ENCODE results near the gene BSND.
"Not testable (repeated sequence)": the region's sequence is repeated elsewhere in the genome, so short reads cannot be mapped to it uniquely, and the experiment has no call there.

BSND gene

DNA sequence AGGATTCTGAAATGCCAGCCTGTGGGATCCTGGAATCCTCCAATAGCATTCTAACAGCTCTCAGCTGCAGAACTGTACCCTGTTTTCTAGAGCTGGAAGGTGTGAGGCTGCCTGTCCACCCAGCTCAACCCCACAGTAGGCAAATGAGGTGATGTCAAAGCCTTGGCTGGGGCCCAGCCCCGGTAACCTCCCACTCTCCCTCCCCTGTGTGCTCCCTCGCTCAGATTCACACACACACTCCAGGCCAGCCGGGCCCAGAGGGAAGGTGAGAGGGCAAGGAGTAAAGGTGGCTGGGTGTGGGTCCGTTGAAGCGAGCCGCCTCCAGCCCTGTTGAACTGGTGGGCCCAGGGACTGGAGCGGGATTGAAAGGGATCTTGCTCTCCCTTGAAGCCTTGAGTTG, at the start of gene BSND:
Gene BSND, plus strand, starts transcription at position 257 of the 400 bp plus-strand sequence. CDS start 254 bp downstream, outside the sequence.
- DNase-seq (ENCODE audit: low read depth in 2 of 2) = no peak

DNA sequence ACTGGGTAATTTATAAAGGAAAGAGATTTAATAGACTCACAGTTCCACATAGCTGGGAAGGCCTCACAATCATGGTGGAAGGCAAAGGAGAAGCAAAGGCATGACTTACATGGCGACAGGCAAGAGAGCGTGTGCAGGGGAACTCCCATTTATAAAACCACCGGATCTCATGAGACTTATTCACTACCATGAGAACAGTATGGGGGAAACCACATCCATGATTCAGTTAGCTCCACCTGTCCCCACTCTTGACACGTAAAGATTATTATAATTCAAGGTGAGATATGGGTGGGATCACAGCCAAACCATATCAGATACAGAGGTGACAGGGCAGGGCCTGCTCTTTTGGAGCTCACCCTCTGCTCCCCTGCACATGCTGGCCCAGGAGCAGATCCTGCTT, 49.7 kb upstream of the BSND start:
- no peak for DNase-seq (ENCODE audit: low read depth in 2 of 2)

DNA sequence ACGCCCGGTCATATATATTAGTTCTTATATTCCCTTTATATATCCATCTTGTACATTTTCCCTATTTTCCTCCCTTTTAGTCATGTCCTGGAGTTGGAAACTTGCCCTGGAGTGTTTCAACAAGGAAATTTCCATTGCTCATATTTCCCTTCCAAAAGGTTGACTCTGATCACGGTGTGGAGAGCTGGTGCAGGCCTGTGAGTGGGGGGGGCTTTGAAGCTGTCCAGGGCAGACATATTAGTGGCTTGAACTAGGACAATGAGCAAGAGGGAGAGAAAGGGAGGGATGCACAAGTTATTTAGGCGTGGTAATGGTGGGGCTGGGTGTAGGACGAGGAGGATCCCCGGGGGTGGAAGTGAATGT, 48.7 kb upstream of the BSND start:
- no peak for DNase-seq (ENCODE audit: low read depth in 2 of 2)

DNA sequence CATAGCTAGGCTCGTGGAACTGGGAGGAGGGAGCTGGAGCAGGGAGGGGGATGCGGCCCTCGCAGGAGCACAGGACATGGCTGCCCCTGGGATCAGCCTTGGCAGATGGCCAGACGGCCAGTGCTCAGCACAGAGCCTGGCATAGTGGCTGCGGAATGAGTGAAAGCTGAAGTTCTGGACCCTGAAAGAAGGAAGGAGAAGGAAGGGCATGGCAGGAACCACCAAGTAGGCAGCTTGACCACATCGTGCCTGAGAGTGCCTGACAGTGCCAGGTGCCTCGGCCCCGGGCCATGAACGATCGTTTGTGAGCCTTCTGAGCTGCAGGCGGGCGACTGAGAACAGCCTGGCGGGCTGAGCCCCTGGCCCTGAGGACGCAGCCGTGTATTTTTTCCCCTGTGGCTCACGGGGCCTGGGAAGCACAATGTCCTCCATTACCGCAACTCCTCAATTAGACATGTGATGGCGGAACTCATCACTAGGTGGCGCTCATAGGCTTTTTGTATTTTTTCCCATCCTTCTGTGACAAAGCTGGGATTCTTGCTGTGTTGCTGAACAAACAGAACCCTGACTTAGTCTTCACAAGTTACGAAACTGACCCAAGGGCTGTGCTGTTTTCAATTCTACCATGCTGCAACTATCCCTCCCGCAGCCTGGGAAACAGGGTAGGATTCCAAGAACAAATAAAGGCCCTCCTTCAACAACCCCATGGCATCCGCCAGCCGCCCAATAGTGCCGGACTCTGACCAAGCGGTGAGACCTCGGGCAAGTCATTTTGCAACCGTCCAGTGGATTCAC, 48.2 kb upstream of the BSND start:
- no peak for DNase-seq (ENCODE audit: low read depth in 2 of 2)

DNA sequence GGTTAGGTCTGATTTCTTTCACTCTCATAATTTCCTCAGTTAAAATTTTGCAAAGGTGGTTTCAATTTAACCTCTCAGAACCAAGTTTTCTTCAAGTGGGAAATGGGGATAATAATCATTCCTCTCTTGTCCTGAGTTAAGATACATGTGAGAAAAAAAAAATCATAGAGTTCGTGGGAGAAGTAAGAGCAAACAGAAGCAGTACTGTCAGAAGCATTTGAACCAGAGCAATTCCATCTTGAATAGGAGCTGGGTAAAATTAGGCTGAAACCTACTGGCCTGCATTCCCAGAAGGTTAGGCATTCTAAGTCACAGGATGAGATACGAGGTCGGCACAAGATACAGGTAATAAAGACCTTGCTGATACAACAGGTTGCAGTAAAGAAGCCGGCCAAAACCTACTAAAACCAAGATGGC, 46.9 kb upstream of the BSND start:
- DNase-seq (ENCODE audit: low read depth in 2 of 2) = no peak

DNA sequence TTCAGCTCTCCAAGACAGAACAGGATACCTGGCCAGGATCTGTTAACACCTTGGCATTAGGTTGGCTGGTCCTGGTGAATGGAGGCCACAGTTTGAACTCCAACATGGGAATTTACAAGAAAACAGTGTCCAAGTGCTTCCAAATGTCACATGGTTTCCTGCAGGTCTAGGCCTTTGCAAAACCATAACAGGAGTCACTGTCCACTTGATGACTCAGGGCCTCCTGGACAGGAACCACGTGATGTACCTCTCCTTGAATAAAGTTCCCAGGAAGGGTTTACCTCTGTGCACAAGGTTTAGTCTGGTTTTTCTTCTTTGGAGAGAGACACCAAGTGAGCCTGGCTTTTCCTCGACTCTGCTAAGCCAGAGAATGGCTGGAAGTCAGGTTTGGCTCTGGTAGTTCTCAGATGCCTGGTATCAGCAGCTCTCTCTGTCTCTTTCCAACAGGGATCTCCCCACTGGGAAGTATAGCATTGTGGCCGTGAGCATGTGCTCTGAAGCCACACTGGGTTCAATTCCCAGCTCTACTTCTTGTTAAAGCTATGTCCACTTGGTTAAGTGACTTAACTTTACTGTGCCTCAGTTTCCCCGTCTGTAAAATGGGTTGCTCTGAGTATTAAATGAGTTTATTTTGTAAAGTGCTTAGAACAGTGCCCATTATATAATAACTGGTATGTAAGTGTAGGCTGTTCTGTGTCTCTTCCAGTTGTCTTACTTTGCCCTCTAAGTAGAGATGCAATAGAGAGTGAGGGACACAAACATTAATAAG, 45.6 kb upstream of the BSND start:
- DNase-seq (ENCODE audit: low read depth in 2 of 2) = no peak

DNA sequence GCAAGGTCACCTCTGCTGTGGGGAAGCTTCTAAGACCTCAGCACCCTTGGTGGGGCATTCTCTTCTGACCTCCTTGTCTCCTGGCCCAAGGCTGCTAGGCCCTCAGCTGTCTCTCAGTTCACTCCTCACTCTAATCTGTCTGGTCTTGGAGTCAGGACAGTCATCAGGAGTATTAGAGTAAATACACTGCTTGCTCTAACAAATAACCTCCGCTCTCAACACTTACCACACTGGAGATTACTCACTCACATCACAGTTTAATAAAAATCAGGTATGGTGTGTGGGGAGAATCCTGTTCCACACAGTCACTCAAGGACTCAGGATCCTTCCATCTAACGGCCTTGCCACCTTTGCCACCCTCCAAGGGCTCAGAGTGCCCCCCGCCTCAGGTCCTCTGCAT, 44.9 kb upstream of the BSND start:
- DNase-seq (ENCODE audit: low read depth in 2 of 2) = no peak

DNA sequence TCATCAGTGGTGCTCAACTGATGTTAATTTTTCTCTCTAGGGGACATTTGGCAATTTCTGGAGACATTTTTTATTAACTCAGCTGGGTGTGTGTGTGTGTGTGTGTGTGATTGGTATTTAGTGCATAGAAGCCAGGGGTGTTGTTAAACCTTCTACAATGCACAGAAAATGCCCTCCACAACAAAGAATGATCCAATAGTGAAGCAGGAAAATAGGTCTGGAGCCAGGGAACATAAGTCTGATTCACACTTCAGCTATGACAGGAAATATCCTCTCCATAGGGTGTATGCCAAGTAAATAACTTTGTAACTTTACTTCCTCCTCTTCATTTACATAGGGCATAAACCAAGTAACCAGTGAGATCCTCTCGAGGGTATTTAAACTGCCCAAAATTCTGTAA, 43.4 kb upstream of the BSND start:
- DNase-seq (ENCODE audit: low read depth in 2 of 2) = no peak

DNA sequence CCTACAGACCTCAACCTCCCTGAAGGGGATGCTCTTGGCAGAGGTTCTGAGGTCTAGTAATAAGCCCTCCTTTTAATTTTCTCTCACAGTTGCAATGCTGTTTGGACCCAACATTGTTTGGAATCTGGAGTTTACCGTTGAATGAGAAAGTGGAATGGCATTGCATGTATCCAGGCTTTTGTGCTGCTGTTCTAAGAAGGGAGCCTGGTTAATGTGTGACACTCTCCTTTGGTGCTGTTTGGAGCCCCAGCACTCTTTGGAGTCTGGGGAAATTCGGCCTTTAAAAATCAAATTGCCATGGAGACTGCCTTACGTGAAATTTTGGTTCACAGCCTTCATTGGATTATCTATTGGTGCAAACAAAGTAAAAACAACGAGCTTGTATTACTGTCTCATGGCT, 42.0 kb upstream of the BSND start:
- no peak for DNase-seq (ENCODE audit: low read depth in 2 of 2)

DNA sequence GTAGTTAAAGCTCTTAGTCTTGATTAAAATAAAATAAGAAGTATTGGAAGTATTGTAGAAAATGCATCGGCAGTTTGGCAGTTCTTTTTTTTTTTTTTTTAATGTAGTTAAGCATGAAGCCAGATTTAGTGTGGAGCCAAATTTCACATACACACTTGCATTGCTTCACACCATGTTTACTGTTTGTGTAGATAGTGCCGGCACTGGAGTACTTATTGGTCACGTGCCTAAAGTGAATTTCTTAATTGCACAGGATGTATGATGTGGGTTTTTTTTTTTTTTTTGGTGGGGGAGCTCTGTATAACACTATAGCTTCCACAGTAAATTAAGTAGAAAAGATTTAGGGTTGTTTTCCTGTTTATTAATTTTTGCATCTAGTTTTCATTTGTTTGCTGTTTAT, 39.5 kb upstream of the BSND start:
- no peak for DNase-seq (ENCODE audit: low read depth in 2 of 2)

DNA sequence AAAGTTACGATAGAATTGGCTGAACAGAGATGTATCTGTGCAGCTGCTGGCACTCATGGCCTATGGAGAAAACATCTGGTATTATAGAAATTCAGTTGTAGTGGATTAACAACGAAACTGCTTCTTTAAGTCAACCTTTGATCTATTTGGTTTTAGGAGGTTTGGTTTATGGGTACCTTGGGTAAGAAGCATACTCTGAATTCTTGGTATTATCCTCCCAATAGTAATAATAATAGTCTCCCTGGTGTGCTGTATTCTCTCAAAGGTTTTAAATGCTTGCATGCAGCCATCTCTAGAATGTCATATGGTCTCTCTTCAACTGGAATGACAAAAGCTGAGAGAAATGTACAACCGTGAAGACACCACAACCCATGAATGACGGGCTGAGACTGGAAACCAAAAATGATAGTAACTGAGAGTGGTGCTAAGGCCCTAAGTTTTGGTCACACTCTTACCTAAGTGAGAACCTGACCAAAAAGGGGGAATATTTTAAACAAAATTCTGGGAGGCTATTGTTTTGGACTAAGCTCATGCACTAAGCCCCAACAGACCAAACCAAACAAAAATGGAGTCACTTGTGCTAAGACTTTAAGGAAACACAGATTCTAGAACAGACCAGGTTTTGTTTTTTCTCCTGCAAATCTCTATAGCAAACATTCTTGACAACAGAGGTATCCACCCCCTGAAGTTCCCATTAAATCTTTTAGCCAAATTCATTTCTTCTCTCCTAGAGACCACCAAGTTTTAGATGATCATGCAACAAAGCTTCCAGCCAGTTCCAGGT, 35.9 kb upstream of the BSND start:
- DNase-seq (ENCODE audit: low read depth in 2 of 2) = no peak

DNA sequence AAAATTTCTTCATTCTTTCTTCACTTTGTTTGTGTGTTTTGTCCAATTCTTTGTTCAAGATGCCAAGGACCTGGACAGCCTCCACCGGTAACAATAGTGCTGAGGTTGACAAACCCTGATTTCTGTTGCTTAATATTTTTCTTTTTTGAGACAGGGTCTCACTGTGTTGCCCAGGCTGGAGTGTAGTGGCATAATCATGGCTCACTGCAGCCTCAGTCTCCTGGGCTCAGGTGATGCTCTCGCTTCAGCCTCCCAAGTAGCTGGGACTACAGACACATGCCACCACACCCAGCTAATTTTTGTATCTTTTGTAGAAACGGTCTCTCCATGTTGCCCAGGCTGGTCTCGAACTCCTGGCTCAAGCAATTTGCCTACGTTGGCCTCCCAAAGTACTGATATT, 34.9 kb upstream of the BSND start:
- not testable (repeated sequence) for DNase-seq (ENCODE audit: low read depth in 2 of 2)

DNA sequence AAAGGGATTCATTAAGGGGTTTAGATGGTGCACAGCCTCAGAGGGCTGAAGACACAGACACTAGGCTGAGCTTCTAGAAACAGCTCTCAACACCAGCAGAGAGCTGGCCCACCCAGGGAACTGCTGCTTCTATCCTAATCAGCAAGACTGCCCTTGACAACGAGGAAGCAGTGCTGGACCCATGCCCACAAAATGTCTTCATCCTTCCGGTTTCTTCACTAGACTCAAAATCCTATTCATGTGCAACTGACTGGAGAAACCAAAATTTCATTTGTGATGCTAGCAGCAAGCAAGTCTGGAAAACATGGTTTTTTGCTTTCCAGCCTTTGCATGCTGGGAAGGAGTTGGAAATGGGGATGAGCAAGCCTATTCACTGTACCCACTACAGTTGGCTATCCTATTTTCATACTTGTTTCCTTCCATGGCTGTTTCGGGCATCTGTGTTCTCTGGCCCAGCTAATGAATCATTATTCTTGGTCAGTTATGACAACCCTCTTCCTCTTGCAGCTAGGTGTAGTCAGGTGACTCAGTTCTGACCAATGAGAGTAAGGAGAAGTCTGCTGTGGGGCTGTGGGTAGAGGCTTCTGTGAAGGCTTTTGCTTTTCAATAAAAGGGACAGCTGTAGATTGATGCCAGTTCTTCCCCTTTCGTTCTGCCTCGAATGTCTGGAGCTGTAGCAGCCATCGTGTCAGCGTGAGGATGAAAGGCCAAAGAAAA, 33.0 kb upstream of the BSND start:
- DNase-seq (ENCODE audit: low read depth in 2 of 2) = no peak

DNA sequence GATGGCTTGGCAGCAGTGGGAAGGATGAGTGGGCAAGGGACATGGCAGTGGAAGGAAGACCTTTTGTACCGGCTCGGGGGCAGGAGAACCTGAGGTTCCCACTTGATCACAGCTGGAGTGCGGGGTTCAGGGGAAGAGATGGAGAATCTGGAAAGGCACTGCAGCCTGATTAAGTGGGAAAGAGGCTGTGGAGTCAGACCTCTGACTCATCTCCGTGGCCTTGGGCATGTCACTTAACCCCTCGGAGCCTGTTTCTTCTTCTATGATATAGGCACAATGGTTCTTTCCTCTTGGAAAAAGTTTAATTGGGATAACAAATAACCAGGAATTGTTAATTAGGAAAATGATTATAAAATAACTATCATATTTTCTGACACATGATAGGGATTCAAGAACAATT, 31.4 kb upstream of the BSND start:
- no peak for DNase-seq (ENCODE audit: low read depth in 2 of 2)

DNA sequence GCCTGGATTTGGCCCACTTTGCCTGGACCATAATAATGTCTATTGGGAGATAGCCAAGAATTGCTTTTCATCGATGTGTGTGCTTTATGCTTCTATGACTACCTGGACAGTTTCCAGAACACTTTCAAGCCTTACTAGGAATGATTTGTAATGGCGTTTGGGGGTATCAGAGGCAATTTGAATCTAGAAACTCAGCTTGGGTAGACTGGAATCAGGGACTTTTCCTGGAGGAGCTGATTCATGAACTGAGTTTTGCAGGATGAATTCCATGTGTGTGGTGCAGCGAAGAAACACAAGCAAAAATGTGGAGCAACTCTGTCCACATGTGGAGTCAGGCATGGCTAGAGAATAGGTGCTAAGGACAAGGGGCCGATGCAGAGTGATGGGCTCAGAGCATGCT, 30.2 kb upstream of the BSND start:
- no peak for DNase-seq (ENCODE audit: low read depth in 2 of 2)

DNA sequence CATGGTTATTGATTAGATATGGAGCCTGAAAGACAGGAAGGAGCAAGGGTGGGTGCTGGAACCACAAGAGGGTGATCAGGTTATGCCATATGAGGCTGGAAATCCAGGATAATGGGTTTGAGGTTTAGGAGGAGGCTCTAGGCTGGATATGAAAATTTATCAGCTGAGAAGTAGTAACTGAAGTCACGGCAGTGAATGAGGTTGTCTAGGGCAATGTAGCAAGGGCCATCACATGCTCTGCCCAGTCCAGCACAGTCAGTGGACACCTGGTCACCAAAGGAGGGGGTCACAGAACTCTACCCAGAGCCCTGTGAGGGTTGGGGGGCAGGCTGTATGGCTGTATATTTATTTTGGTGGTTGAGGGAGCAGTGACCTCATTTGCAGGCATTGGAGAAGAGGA, 28.9 kb upstream of the BSND start:
- no peak for DNase-seq (ENCODE audit: low read depth in 2 of 2)

DNA sequence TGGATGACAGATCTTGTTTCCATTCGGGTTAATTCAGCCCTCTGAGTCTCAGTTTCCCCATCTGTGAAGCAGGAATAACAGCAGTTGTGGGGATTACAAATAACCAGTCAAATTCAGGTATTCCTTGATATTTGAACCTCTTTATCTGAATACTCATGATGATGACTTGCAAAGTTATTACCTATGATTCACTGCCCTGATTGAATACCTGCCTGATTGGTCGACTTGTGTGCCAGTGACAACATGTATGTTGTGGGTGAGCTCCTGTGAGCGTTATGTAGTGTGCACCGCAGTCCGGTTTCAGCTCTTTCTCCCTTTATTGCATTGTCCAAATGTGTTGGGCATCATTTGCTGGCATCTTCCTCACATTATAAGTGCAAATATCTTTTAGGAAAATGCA, 27.8 kb upstream of the BSND start:
- no peak for DNase-seq (ENCODE audit: low read depth in 2 of 2)

DNA sequence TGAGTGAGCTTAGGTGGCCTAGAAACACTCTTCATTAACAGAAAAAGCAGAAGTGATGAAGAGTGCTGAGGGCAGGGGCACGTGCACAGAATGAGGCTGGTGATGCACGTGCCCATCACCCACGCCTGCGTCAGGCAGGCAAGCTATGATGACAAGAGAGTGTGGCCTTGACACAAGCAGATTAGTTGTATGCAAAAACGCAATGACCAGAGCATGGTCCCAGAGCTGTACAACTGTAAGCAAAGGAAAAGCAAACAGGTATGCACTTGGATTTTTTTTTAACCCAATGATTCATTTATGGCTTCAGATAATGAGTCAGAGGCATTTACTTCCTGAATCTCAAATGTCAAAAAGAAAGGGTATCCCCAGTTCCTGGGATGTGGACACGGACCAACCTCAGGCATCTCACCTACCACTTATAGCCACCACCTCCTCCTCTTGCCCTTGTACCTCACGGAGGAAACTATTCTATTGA, 27.4 kb upstream of the BSND start:
- DNase-seq (ENCODE audit: low read depth in 2 of 2) = no peak

DNA sequence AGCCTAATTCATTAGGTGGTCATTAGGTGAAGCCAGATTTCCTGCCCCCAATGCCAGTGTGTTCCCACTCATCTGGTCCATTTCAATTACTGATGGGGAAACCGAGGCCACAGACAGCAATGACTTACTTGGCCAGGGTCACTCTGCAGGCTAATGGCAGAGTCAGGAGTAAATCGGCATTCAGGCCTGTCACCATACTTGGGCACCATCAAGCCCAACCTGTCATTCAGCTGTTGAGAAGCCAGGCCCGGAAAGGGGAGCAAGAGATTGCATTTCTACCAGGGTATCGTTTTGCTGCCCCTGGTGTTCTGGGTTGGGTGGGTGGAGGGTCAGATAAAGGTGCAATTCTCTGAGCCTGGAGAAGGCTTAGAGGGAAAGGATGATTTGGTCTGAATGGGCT, 26.3 kb upstream of the BSND start:
- DNase-seq (ENCODE audit: low read depth in 2 of 2) = no peak

DNA sequence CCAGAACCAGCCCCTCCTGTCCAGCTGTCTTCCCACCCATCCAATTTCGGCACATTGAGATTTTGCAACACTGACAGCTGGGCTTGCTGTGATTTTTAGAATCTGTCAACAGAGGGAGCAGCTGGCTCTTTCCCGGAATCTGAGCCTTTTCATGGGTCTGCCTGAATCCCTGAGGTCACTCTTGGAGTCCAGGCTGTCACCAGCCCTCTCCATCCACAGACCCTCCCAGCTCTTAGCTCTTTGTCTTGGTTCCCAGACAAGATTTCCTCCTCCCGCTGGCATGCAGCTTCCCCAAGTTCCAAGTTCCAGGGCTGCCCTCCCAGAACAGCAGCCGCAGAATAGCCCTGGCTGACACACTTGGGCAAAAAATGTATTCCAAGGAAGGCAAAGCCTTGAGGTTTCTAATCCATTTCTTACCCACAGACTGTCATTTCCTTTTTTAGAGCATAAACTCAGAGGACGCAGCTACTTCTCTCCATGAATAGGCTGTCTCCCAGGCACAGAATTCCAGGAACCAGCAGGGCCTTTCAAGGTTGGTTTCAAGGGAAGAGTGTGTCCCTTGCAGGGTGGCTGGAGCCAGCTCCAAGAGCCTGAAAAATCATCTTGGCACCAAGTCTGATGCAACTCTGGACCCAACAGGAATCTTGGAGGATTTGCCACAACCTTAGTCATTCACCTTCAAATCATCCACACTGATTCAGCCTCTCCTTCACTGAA, 25.4 kb upstream of the BSND start:
- no peak for DNase-seq (ENCODE audit: low read depth in 2 of 2)

Measured in stimulated activated CD8-positive, alpha-beta memory T cell treated with anti-CD3 and anti-CD28 coated beads, Interleukin-15, amount 100 ng/mL, for 4 hours (primary cell).